CD4-positive, CD25-positive, alpha-beta regulatory T cell (primary cell): ENCODE data around the gene RABL2B. TPM values are rescaled to one million over a fixed set of nuclear protein-coding genes. Genes with fewer than 3 reads are reported as not detected.

Experiments used
- ATAC-seq, 2 donors: fragments of 150-1000 bp; cut with Tn5 transposase; one replicate each; pipeline ENCODE4 v1.10.0; 2021; ENCODE audit warnings: low read depth in 2 of 2, moderate number of reproducible peaks in 2 of 2, moderate library complexity in 1 of 2
- DNase-seq, 3 donors: peaks; one replicate each; pipeline versions ENCODE4 v3.0.0 to v3.0.0-alpha.2; 2012 to 2022; ENCODE audit warnings: mixed read lengths in 1 of 3
- H3K27ac ChIP-seq: one replicate; pipeline ENCODE4 v1.7.0; 2013; ENCODE audit warnings: mild to moderate bottlenecking, low read length; ENCODE audit not compliant: insufficient read depth, poor library complexity, severe bottlenecking
- H3K27me3 ChIP-seq: one replicate; pipeline ENCODE4 v1.7.0; 2013; ENCODE audit warnings: low read length; ENCODE audit not compliant: control insufficient read depth, insufficient read depth
- H3K36me3 ChIP-seq: one replicate; pipeline ENCODE4 v1.7.0; 2013; ENCODE audit warnings: mild to moderate bottlenecking, low read length, moderate library complexity; ENCODE audit not compliant: control insufficient read depth, insufficient read depth
- H3K4me1 ChIP-seq: 2 replicates; pipeline ENCODE4 v1.7.0; 2013; ENCODE audit warnings: mild to moderate bottlenecking, low read length; ENCODE audit not compliant: insufficient read depth, control insufficient read depth, poor library complexity, severe bottlenecking
- H3K4me3 ChIP-seq: one replicate; pipeline ENCODE4 v1.7.0; 2013; ENCODE audit warnings: low read depth, mild to moderate bottlenecking, low read length, moderate library complexity
- H3K9me3 ChIP-seq, 2 experiments: 1 replicate in 1 of 2; 2 replicates in 1 of 2; pipeline ENCODE4 v1.7.0; 2013; ENCODE audit warnings: low read length in 2 of 2, mild to moderate bottlenecking in 1 of 2, moderate library complexity in 1 of 2; ENCODE audit not compliant: control insufficient read depth in 2 of 2
- H3K27ac Mint-ChIP-seq, 3 donors: one replicate each; pipeline ENCODE4 v1.8.0; 2020 to 2022; ENCODE audit warnings: mild to moderate bottlenecking in 3 of 3, mixed read lengths in 3 of 3, moderate library complexity in 2 of 3
- H3K27me3 Mint-ChIP-seq: one replicate; pipeline ENCODE4 v1.8.0; 2022; ENCODE audit warnings: mild to moderate bottlenecking, mixed read lengths
- H3K36me3 Mint-ChIP-seq: one replicate; pipeline ENCODE4 v1.8.0; 2020; ENCODE audit warnings: mixed read lengths
- H3K4me1 Mint-ChIP-seq, 4 donors: one replicate each; pipeline ENCODE4 v1.8.0; 2020 to 2022; ENCODE audit warnings: mixed read lengths in 4 of 4, mild to moderate bottlenecking in 1 of 4
- H3K4me3 Mint-ChIP-seq, 4 donors: one replicate each; pipeline ENCODE4 v1.8.0; 2020 to 2022; ENCODE audit warnings: mild to moderate bottlenecking in 4 of 4, mixed read lengths in 4 of 4, moderate library complexity in 3 of 4
- H3K9me3 Mint-ChIP-seq, 7 donors: one replicate each; pipeline ENCODE4 v1.8.0; 2020 to 2022; ENCODE audit warnings: mixed read lengths in 7 of 7, mild to moderate bottlenecking in 3 of 7, moderate library complexity in 2 of 7
- polyA plus RNA-seq, 4 donors: library from polyadenylated mRNA; unstranded; fragments of 300-500 nt; fragmentation: Illumina TruSeq; gene quantifications; one replicate each; pipeline ENCODE4 v1.2.3, GENCODE V29; 2021
- total RNA-seq: library from RNA; stranded (reverse); gene quantifications from one replicate; pipeline ENCODE4 v1.2.3, GENCODE V29; 2022

The RABL2B gene
- total and polyA plus RNA-seq, 5 donors from 2014 or later = 14.8 to 45.3 (median 22.2) TPM

- DNase-seq (no peak), ATAC-seq (no peak)
- peaks cover 13% of the 10 kb centered on the region for H3K27me3 Mint-ChIP-seq
- no peak overlapping the region for H3K27ac ChIP-seq
- peaks cover 0 to 9% (median 2%) of the 10 kb centered on the region in 4 donors for H3K4me1 Mint-ChIP-seq
- no peaks in the 10 kb centered on the region for H3K4me1 ChIP-seq
- H3K9me3 Mint-ChIP-seq = no peaks in the 10 kb centered on the region
- no peaks in the 10 kb centered on the region for H3K9me3 ChIP-seq
- H3K36me3 ChIP-seq = no peaks in the 10 kb centered on the region
- no peak overlapping the region for H3K27ac Mint-ChIP-seq
- no peak overlapping the region for H3K4me3 ChIP-seq
- no peak overlapping the region for H3K4me3 Mint-ChIP-seq
- no peaks in the 10 kb centered on the region for H3K27me3 ChIP-seq
- no peaks in the 10 kb centered on the region for H3K36me3 Mint-ChIP-seq
These were observed 47.8 kb downstream of the RABL2B start for GRCh38 chr22:50735739-50736030.

GRCh38 chr22:50734986-50735738 lies 48.3 kb downstream of the RABL2B start:
- Histone ChIP-seq H3K9me3 (no peaks in the 10 kb centered on the region), H3K36me3 (no peaks in the 10 kb centered on the region), H3K4me3 (no peak overlapping the region), H3K27ac (no peak overlapping the region), H3K27me3 (no peaks in the 10 kb centered on the region), H3K4me1 (no peaks in the 10 kb centered on the region)
- ATAC-seq (no peak), DNase-seq (no peak)
- Mint-ChIP-seq H3K4me3 (no peak overlapping the region), H3K27ac (no peak overlapping the region), H3K27me3 (peaks cover 13% of the 10 kb centered on the region), H3K9me3 (no peaks in the 10 kb centered on the region), H3K36me3 (no peaks in the 10 kb centered on the region), H3K4me1 (peaks cover 0 to 9% (median 2%) of the 10 kb centered on the region in 4 donors)

- H3K4me1 Mint-ChIP-seq = peaks cover 0 to 9% (median 2%) of the 10 kb centered on the region in 4 donors
- Histone ChIP-seq H3K27me3 (no peaks in the 10 kb centered on the region), H3K36me3 (no peaks in the 10 kb centered on the region), H3K9me3 (no peaks in the 10 kb centered on the region), H3K4me1 (no peaks in the 10 kb centered on the region), H3K4me3 (no peak overlapping the region), H3K27ac (no peak overlapping the region)
- DNase-seq (no peak), ATAC-seq (no peak)
- H3K36me3 Mint-ChIP-seq = no peaks in the 10 kb centered on the region
- H3K27ac Mint-ChIP-seq = no peak overlapping the region
- H3K4me3 Mint-ChIP-seq = no peak overlapping the region
- H3K9me3 Mint-ChIP-seq = no peaks in the 10 kb centered on the region
- H3K27me3 Mint-ChIP-seq = peaks cover 13% of the 10 kb centered on the region
These were observed 49.1 kb downstream of the RABL2B start for GRCh38 chr22:50734343-50734771.

- no peak overlapping the region for H3K27ac ChIP-seq
- Mint-ChIP-seq H3K36me3 (no peaks in the 10 kb centered on the region), H3K4me1 (peaks cover 0 to 9% (median 2%) of the 10 kb centered on the region in 4 donors), H3K27ac (no peak overlapping the region), H3K4me3 (no peak overlapping the region), H3K9me3 (no peaks in the 10 kb centered on the region), H3K27me3 (peaks cover 13% of the 10 kb centered on the region)
- no peak overlapping the region for H3K4me3 ChIP-seq
- H3K36me3 ChIP-seq = no peaks in the 10 kb centered on the region
- no peaks in the 10 kb centered on the region for H3K27me3 ChIP-seq
- no peaks in the 10 kb centered on the region for H3K4me1 ChIP-seq
- H3K9me3 ChIP-seq = no peaks in the 10 kb centered on the region
- ATAC-seq (no peak), DNase-seq (no peak)
These were observed 49.7 kb downstream of the RABL2B start for GRCh38 chr22:50733521-50734342.

- Histone ChIP-seq H3K36me3 (no peaks in the 10 kb centered on the region), H3K9me3 (no peaks in the 10 kb centered on the region), H3K27me3 (no peaks in the 10 kb centered on the region), H3K4me3 (no peak overlapping the region), H3K27ac (no peak overlapping the region), H3K4me1 (no peaks in the 10 kb centered on the region)
- DNase-seq (no peak), ATAC-seq (no peak)
- peaks cover 0 to 9% (median 2%) of the 10 kb centered on the region in 4 donors for H3K4me1 Mint-ChIP-seq
- peaks cover 10% of the 10 kb centered on the region for H3K27me3 Mint-ChIP-seq
- H3K36me3 Mint-ChIP-seq = no peaks in the 10 kb centered on the region
- H3K27ac Mint-ChIP-seq = peak overlapping the region in 1 of 3 donors; percentile 85
- no peaks in the 10 kb centered on the region for H3K9me3 Mint-ChIP-seq
- no peak overlapping the region for H3K4me3 Mint-ChIP-seq
These were observed 50.8 kb downstream of the RABL2B start for GRCh38 chr22:50732681-50733080.

GRCh38 chr22:50731811-50732624 lies 51.4 kb downstream of the RABL2B start:
- Histone ChIP-seq H3K27me3 (no peaks in the 10 kb centered on the region), H3K27ac (no peak overlapping the region), H3K36me3 (no peaks in the 10 kb centered on the region), H3K9me3 (no peaks in the 10 kb centered on the region), H3K4me1 (no peaks in the 10 kb centered on the region), H3K4me3 (no peak overlapping the region)
- peak; percentile 68 to 85 for ATAC-seq
- Mint-ChIP-seq H3K27me3 (peaks cover 4% of the 10 kb centered on the region), H3K4me1 (peaks cover 0 to 9% (median 2%) of the 10 kb centered on the region in 4 donors), H3K9me3 (no peaks in the 10 kb centered on the region), H3K4me3 (no peak overlapping the region), H3K27ac (peak overlapping the region in 1 of 3 donors; percentile 63), H3K36me3 (no peaks in the 10 kb centered on the region)
- peak; percentile 23 to 62 (median 54) for DNase-seq

- Histone ChIP-seq H3K9me3 (no peaks in the 10 kb centered on the region), H3K4me1 (no peaks in the 10 kb centered on the region), H3K4me3 (no peak overlapping the region), H3K36me3 (no peaks in the 10 kb centered on the region), H3K27me3 (no peaks in the 10 kb centered on the region), H3K27ac (no peak overlapping the region)
- no peaks in the 10 kb centered on the region for H3K9me3 Mint-ChIP-seq
- H3K4me3 Mint-ChIP-seq = no peak overlapping the region
- DNase-seq = no peak
- H3K4me1 Mint-ChIP-seq = peaks cover 0 to 5% (median 0%) of the 10 kb centered on the region in 4 donors
- H3K27me3 Mint-ChIP-seq = no peaks in the 10 kb centered on the region
- no peaks in the 10 kb centered on the region for H3K36me3 Mint-ChIP-seq
- no peak for ATAC-seq
- H3K27ac Mint-ChIP-seq = no peak overlapping the region
These were observed 52.3 kb downstream of the RABL2B start for GRCh38 chr22:50730941-50731661.
